Gastroesophageal sphincter (tissue), 4 donors: ENCODE measurements around the gene PRKAG2. TPM values are rescaled to one million over a fixed set of nuclear protein-coding genes. Genes with fewer than 3 reads are reported as not detected.

Experiments used
- ATAC-seq: fragments of 150-250 bp; one replicate; pipeline ENCODE4 v1.9.1; 2016; ENCODE audit warnings: mild to moderate bottlenecking, moderate library complexity
- H3K27ac ChIP-seq, 4 donors: fragments of 200-600 bp; sonication (generic) in 3 of 4; 1 replicate in 3 of 4; 2 replicates in 1 of 4; pipeline ENCODE4 v1.5.1; 2016 to 2019
- H3K27me3 ChIP-seq: fragments of 200-600 bp; sonication (generic); one replicate; pipeline ENCODE4 v1.5.1; 2019
- H3K36me3 ChIP-seq, 2 donors: fragments of 200-600 bp; sonication (generic); one replicate each; pipeline ENCODE4 v1.5.1; 2019; ENCODE audit warnings: control low read depth in 1 of 2
- H3K4me1 ChIP-seq, 3 donors: fragments of 200-600 bp; sonication (generic); 1 replicate in 2 of 3; 2 replicates in 1 of 3; pipeline ENCODE4 v1.5.1; 2016 to 2019; ENCODE audit warnings: control low read depth in 2 of 3
- H3K4me3 ChIP-seq, 2 donors: fragments of 200-600 bp; sonication (generic); one replicate each; pipeline ENCODE4 v1.5.1; 2019; ENCODE audit warnings: mild to moderate bottlenecking in 1 of 2, moderate library complexity in 1 of 2
- H3K9me3 ChIP-seq, 3 donors: fragments of 200-600 bp; sonication (generic); one replicate each; pipeline ENCODE4 v1.5.1; 2017 to 2019; ENCODE audit warnings: control low read depth in 2 of 3
- CTCF ChIP-seq, 4 experiments: fragments of 200-600 bp in 2 of 4; fragments of 450-650 bp in 2 of 4; sonication (generic) in 1 of 4; IDR thresholded peaks; one replicate each; pipeline ENCODE4 v1.5.1; 2017 to 2019; ENCODE audit warnings: antibody characterized with exemption in 4 of 4, mild to moderate bottlenecking in 2 of 4, moderate library complexity in 2 of 4
- EP300 ChIP-seq: sonication (generic); formaldehyde crosslinking; IDR thresholded peaks from one replicate; pipeline ENCODE4 v1.6.1; 2017; ENCODE audit warnings: antibody characterized with exemption, mild to moderate bottlenecking
- POLR2A ChIP-seq, 2 donors: fragments of 450-650 bp; IDR thresholded peaks; one replicate each; pipeline ENCODE4 v1.6.1; 2017; ENCODE audit warnings: antibody characterized with exemption in 2 of 2, mild to moderate bottlenecking in 2 of 2, moderate library complexity in 1 of 2
- POLR2AphosphoS5 ChIP-seq: sonication (generic); formaldehyde crosslinking; IDR thresholded peaks from one replicate; pipeline ENCODE4 v1.6.1; 2017; ENCODE audit warnings: antibody characterized with exemption
- WGBS, 2 donors: methylation state at CpG; one replicate each; pipeline ENCODE4 v1.1.5; 2018; ENCODE audit warnings: low coverage in 1 of 2; 5-methylcytosine and 5-hydroxymethylcytosine counted together
- total RNA-seq, 4 donors: library from RNA; depleted of rRNA; stranded (reverse); fragments of >200 nt; gene quantifications; one replicate each; pipeline ENCODE4 v1.1.0, GENCODE V29; 2016

Gene PRKAG2
- total RNA-seq, 4 donors from 2014 or later = 48.9 to 89.0 (median 75.7) TPM

GRCh38 chr7:151611878-151612277 is 265.0 kb downstream of the PRKAG2 start:
- 91 to 98% methylated on average over 6 to 7 of the region's 10 CpGs for WGBS, 2 donors
- Histone ChIP-seq H3K9me3 (no peaks in the 10 kb centered on the region), H3K27me3 (no peaks in the 10 kb centered on the region), H3K36me3 (peaks cover 0 to 22% of the 10 kb centered on the region in 2 donors), H3K4me1 (peaks cover 0 to 32% (median 2%) of the 10 kb centered on the region in 3 donors), H3K4me3 (no peak overlapping the region), H3K27ac (no peak overlapping the region)
- TF ChIP-seq POLR2A (IDR thresholded peaks at IDR 0.05) (no peak), POLR2AphosphoS5 (no peak), EP300 (no peak), CTCF (IDR thresholded peaks at IDR 0.05) (no peak)
- no peak for ATAC-seq

GRCh38 chr7:151611041-151611440 is 265.9 kb downstream of the PRKAG2 start:
- no peak overlapping the region for H3K4me3 ChIP-seq
- peaks cover 0 to 28% (median 0%) of the 10 kb centered on the region in 3 donors for H3K4me1 ChIP-seq
- no peaks in the 10 kb centered on the region for H3K27me3 ChIP-seq
- no peak for TF ChIP-seq CTCF (IDR thresholded peaks at IDR 0.05)
- TF ChIP-seq POLR2A (IDR thresholded peaks at IDR 0.05) = no peak
- TF ChIP-seq EP300 = no peak
- TF ChIP-seq POLR2AphosphoS5 = no peak
- no peaks in the 10 kb centered on the region for H3K9me3 ChIP-seq
- H3K36me3 ChIP-seq = peaks cover 0 to 22% of the 10 kb centered on the region in 2 donors
- no peak for ATAC-seq
- H3K27ac ChIP-seq = no peak overlapping the region
- 73 to 93% methylated on average over 3 to 8 of the region's 11 CpGs for WGBS, 2 donors

- no peak for TF ChIP-seq EP300
- TF ChIP-seq POLR2A (IDR thresholded peaks at IDR 0.05) = no peak
- TF ChIP-seq CTCF (IDR thresholded peaks at IDR 0.05) = no peak
- TF ChIP-seq POLR2AphosphoS5 = no peak
- H3K27ac ChIP-seq = no peak overlapping the region
- no peak for ATAC-seq
- no peaks in the 10 kb centered on the region for H3K27me3 ChIP-seq
- peaks cover 0 to 33% of the 10 kb centered on the region in 2 donors for H3K36me3 ChIP-seq
- H3K4me3 ChIP-seq = no peak overlapping the region
- H3K4me1 ChIP-seq = peaks cover 0 to 24% (median 0%) of the 10 kb centered on the region in 3 donors
- 71 to 94% methylated on average over 4 to 7 of the region's 15 CpGs for whole genome bisulfite sequencing, 2 donors
- H3K9me3 ChIP-seq = no peaks in the 10 kb centered on the region
Measured at GRCh38 chr7:151608031-151608551, 268.8 kb downstream of the PRKAG2 start.

- Histone ChIP-seq H3K9me3 (no peaks in the 10 kb centered on the region), H3K4me1 (peaks cover 0 to 24% (median 0%) of the 10 kb centered on the region in 3 donors), H3K36me3 (peaks cover 0 to 33% of the 10 kb centered on the region in 2 donors), H3K27me3 (no peaks in the 10 kb centered on the region), H3K4me3 (no peak overlapping the region), H3K27ac (no peak overlapping the region)
- ATAC-seq = no peak
- 57 to 65% methylated on average over 2 to 3 of the region's 3 CpGs for WGBS, 2 donors
- TF ChIP-seq EP300 = no peak
- no peak for TF ChIP-seq CTCF (IDR thresholded peaks at IDR 0.05)
- no peak for TF ChIP-seq POLR2A (IDR thresholded peaks at IDR 0.05)
- no peak for TF ChIP-seq POLR2AphosphoS5
Measured at GRCh38 chr7:151607464-151607867, 269.4 kb downstream of the PRKAG2 start.

- no peak for ATAC-seq
- TF ChIP-seq CTCF (IDR thresholded peaks at IDR 0.05) = no peak
- Histone ChIP-seq H3K4me3 (no peak overlapping the region), H3K9me3 (no peaks in the 10 kb centered on the region), H3K36me3 (peaks cover 0 to 11% of the 10 kb centered on the region in 2 donors), H3K27ac (no peak overlapping the region), H3K27me3 (no peaks in the 10 kb centered on the region), H3K4me1 (peaks cover 7 to 46% (median 13%) of the 10 kb centered on the region in 3 donors)
- 100% methylated on average over 2 of the region's 4 CpGs; no CpG with 5 or more reads in 1 of the 2 donors for WGBS, 2 donors
Measured at GRCh38 chr7:151603951-151604350, 273.0 kb downstream of the PRKAG2 start.
